Endodermal cell (in vitro differentiated cells): Measurements from ENCODE around the gene ICA1. TPM values are rescaled to one million over a fixed set of nuclear protein-coding genes. Genes with fewer than 3 reads are reported as not detected.

Source experiments
- DNase-seq: peaks from one replicate; pipeline ENCODE4 v3.0.0-alpha.2; 2017
- H3K27ac ChIP-seq: 2 replicates; pipeline ENCODE4 v1.5.1; 2013; ENCODE audit warnings: mild to moderate bottlenecking, low read depth, low read length, moderate library complexity
- H3K27me3 ChIP-seq: 2 replicates; pipeline ENCODE4 v1.6.1; 2013; ENCODE audit warnings: mild to moderate bottlenecking, low read length, moderate library complexity; ENCODE audit not compliant: insufficient read depth, control insufficient read depth, poor library complexity, severe bottlenecking
- H3K36me3 ChIP-seq: 2 replicates; pipeline ENCODE4 v1.7.0; 2013; ENCODE audit warnings: mild to moderate bottlenecking, low read length, moderate library complexity; ENCODE audit not compliant: control insufficient read depth, insufficient read depth
- H3K4me1 ChIP-seq: one replicate; pipeline ENCODE4 v1.7.0; 2013; ENCODE audit warnings: low read length; ENCODE audit not compliant: control insufficient read depth, insufficient read depth
- H3K4me3 ChIP-seq: 2 replicates; pipeline ENCODE4 v1.5.1; 2013; ENCODE audit warnings: mild to moderate bottlenecking, low read length, moderate library complexity
- H3K9ac ChIP-seq: 2 replicates; pipeline ENCODE4 v1.6.1; 2013; ENCODE audit warnings: mild to moderate bottlenecking, low read length, moderate library complexity; ENCODE audit not compliant: poor library complexity, severe bottlenecking; ENCODE audit errors: extremely low read depth
- H3K9me3 ChIP-seq: 2 replicates; pipeline ENCODE4 v1.6.1; 2013; ENCODE audit warnings: mild to moderate bottlenecking, low read length, moderate library complexity; ENCODE audit not compliant: control insufficient read depth
- H3K27ac Mint-ChIP-seq: 2 replicates; pipeline ENCODE4 v1.8.0; 2020; ENCODE audit warnings: mixed read lengths
- H3K27me3 Mint-ChIP-seq: 2 replicates; pipeline ENCODE4 v1.8.0; 2021; ENCODE audit warnings: mild to moderate bottlenecking, mixed read lengths; ENCODE audit not compliant: insufficient read depth
- H3K36me3 Mint-ChIP-seq: 2 replicates; pipeline ENCODE4 v1.8.0; 2020; ENCODE audit warnings: low read depth, mixed read lengths
- H3K4me1 Mint-ChIP-seq: 2 replicates; pipeline ENCODE4 v1.8.0; 2020; ENCODE audit warnings: mixed read lengths
- H3K4me3 Mint-ChIP-seq: 2 replicates; pipeline ENCODE4 v1.8.0; 2020; ENCODE audit warnings: mild to moderate bottlenecking, moderate library complexity, mixed read lengths
- H3K9me3 Mint-ChIP-seq: 2 replicates; pipeline ENCODE4 v1.8.0; 2020; ENCODE audit warnings: mild to moderate bottlenecking, mixed read lengths
- CTCF ChIP-seq: fragments of 200-600 bp; sonication (generic); conservative IDR thresholded peaks from 2 replicates; pipeline ENCODE4 v1.5.0; 2021; ENCODE audit warnings: antibody characterized with exemption, mild to moderate bottlenecking
- WGBS, 2 experiments: methylation state at CpG; one replicate each; pipeline versions ENCODE4 v1.1.5 to v1.1.7; 2013; ENCODE audit warnings: missing lambda C conversion rate in 2 of 2, mixed read lengths in 1 of 2; ENCODE audit not compliant: insufficient coverage in 1 of 2, insufficient read length in 1 of 2; 5-methylcytosine and 5-hydroxymethylcytosine counted together
- total RNA-seq, 2 donors: library from RNA; stranded (reverse); fragmentation: NEBNext Ultra II Directional in 1 of 2; extraction: Animal tissue kit (Norgen Biotek cat#: 25700) in 1 of 2; gene quantifications; 2 replicates in 1 of 2; 3 replicates in 1 of 2; pipeline ENCODE4 v1.2.1, GENCODE V29; 2021

ICA1 gene
- total RNA-seq, 2 donors from 2014 or later, result 25.0 to 50.2 TPM

GRCh38 chr7:8236780-8237407 lies 25.1 kb downstream of the ICA1 start:
- H3K27ac Mint-ChIP-seq, result no peak overlapping the region
- DNase-seq, result no peak
- H3K9me3 ChIP-seq, result no peaks in the 10 kb centered on the region
- peaks cover 4% of the 10 kb centered on the region for H3K4me1 Mint-ChIP-seq
- H3K36me3 Mint-ChIP-seq, result peaks cover 1% of the 10 kb centered on the region
- peaks cover 4% of the 10 kb centered on the region for H3K9me3 Mint-ChIP-seq
- WGBS, 2 experiments, result 88 to 96% methylated on average over 2 to 3 of the region's 3 CpGs
- H3K27me3 Mint-ChIP-seq, result no peaks in the 10 kb centered on the region
- no peaks in the 10 kb centered on the region for H3K27me3 ChIP-seq
- H3K27ac ChIP-seq, result no peak overlapping the region
- no peak overlapping the region for H3K9ac ChIP-seq
- no peak overlapping the region for H3K4me3 ChIP-seq
- H3K36me3 ChIP-seq, result no peaks in the 10 kb centered on the region
- TF ChIP-seq CTCF, result no peak
- H3K4me1 ChIP-seq, result no peaks in the 10 kb centered on the region
- no peak overlapping the region for H3K4me3 Mint-ChIP-seq

- H3K36me3 ChIP-seq, result no peaks in the 10 kb centered on the region
- Mint-ChIP-seq H3K27me3 (no peaks in the 10 kb centered on the region), H3K4me3 (no peak overlapping the region), H3K27ac (no peak overlapping the region), H3K36me3 (no peaks in the 10 kb centered on the region), H3K9me3 (no peaks in the 10 kb centered on the region), H3K4me1 (peaks cover 7% of the 10 kb centered on the region)
- H3K27me3 ChIP-seq, result no peaks in the 10 kb centered on the region
- TF ChIP-seq CTCF, result no peak
- H3K27ac ChIP-seq, result no peak overlapping the region
- no peaks in the 10 kb centered on the region for H3K9me3 ChIP-seq
- DNase-seq, result no peak
- WGBS, 2 experiments, result 83 to 96% methylated on average over 2 to 7 of the region's 8 CpGs
- no peak overlapping the region for H3K4me3 ChIP-seq
- no peaks in the 10 kb centered on the region for H3K4me1 ChIP-seq
- H3K9ac ChIP-seq, result no peak overlapping the region
Observed at GRCh38 chr7:8232999-8233847, 28.7 kb downstream of the ICA1 start.

GRCh38 chr7:8229927-8230326 lies 32.0 kb downstream of the ICA1 start:
- Mint-ChIP-seq H3K27me3 (no peaks in the 10 kb centered on the region), H3K27ac (no peak overlapping the region), H3K4me3 (no peak overlapping the region), H3K9me3 (no peaks in the 10 kb centered on the region), H3K4me1 (peaks cover 7% of the 10 kb centered on the region), H3K36me3 (peaks cover 3% of the 10 kb centered on the region)
- Histone ChIP-seq H3K4me1 (no peaks in the 10 kb centered on the region), H3K9ac (no peak overlapping the region), H3K4me3 (no peak overlapping the region), H3K27ac (no peak overlapping the region), H3K9me3 (no peaks in the 10 kb centered on the region), H3K27me3 (no peaks in the 10 kb centered on the region), H3K36me3 (no peaks in the 10 kb centered on the region)
- DNase-seq, result no peak
- no peak for TF ChIP-seq CTCF
- WGBS, 2 experiments, result 91% methylated on average over 3 of the region's 3 CpGs; no CpG with 5 or more reads in 1 of the 2 experiments
